OCI-LY7 (cell line): ENCODE data around the gene UCN3. TPM values are rescaled to one million over a fixed set of nuclear protein-coding genes. Genes with fewer than 3 reads are reported as not detected.

ENCODE experiments used
- BruUV-seq: library from RNA; stranded (reverse); fragments of 400-500 nt; replicated peaks from 2 replicates; lab custom pipeline; 2021; lab: Mats Ljungman, UMichigan
- CTCF ChIA-PET: fragments of 300-600 bp; sonication (Branson Sonifier 250); formaldehyde crosslinking; loops from one replicate; lab custom pipeline; 2022; ENCODE audit warnings: antibody characterized with exemption; ENCODE audit not compliant: unreplicated experiment; lab: Charles Lee
- POLR2A ChIA-PET: fragments of 300-600 bp; sonication (Branson Sonifier 250); formaldehyde crosslinking; loops from one replicate; lab custom pipeline; 2022; ENCODE audit warnings: antibody characterized with exemption; lab: Charles Lee
- DNase-seq: peaks from one replicate; pipeline ENCODE4 v3.0.0-alpha.2; 2015; ENCODE audit warnings: low spot score
- H2AFZ ChIP-seq: fragments of 200-600 bp; sonication (generic), shearing (Covaris generic); 2 replicates; pipeline ENCODE4 v1.6.1; 2014; ENCODE audit warnings: mild to moderate bottlenecking, antibody characterized with exemption, low read length, moderate library complexity
- H3K27ac ChIP-seq: fragments of 200-600 bp; sonication (generic); 2 replicates; pipeline ENCODE4 v1.5.1; 2014; ENCODE audit warnings: mixed run types, low read depth, mild to moderate bottlenecking, moderate library complexity, low read length, inconsistent platforms; ENCODE audit not compliant: poor library complexity, severe bottlenecking
- H3K36me3 ChIP-seq: fragments of 200-600 bp; sonication (generic); 2 replicates; pipeline ENCODE4 v1.6.1; 2014; ENCODE audit warnings: mild to moderate bottlenecking, antibody characterized with exemption, low read length, moderate library complexity, mixed read lengths; ENCODE audit not compliant: insufficient read depth
- H3K4me1 ChIP-seq: fragments of 200-600 bp; sonication (generic); 2 replicates; pipeline ENCODE4 v1.5.1; 2014; ENCODE audit warnings: mild to moderate bottlenecking, low read length; ENCODE audit not compliant: insufficient read depth, poor library complexity, severe bottlenecking
- H3K4me2 ChIP-seq: fragments of 200-600 bp; sonication (generic); 2 replicates; pipeline ENCODE4 v1.6.1; 2014; ENCODE audit warnings: mild to moderate bottlenecking, low read length
- H3K4me3 ChIP-seq: fragments of 200-600 bp; sonication (generic); 2 replicates; pipeline ENCODE4 v1.5.1; 2014; ENCODE audit warnings: mild to moderate bottlenecking, low read depth, low read length; ENCODE audit not compliant: poor library complexity, severe bottlenecking
- H3K79me2 ChIP-seq: fragments of 200-600 bp; sonication (generic); 2 replicates; pipeline ENCODE4 v1.6.1; 2016; ENCODE audit warnings: low read depth, mild to moderate bottlenecking, low read length, moderate library complexity, mixed read lengths; ENCODE audit not compliant: insufficient read depth
- H3K9me2 ChIP-seq: fragments of 200-600 bp; sonication (generic); 2 replicates; pipeline ENCODE4 v1.6.1; 2016; ENCODE audit warnings: mild to moderate bottlenecking, low read length, mixed read lengths; ENCODE audit not compliant: insufficient read depth
- H3K9me3 ChIP-seq: fragments of 200-600 bp; sonication (generic); 2 replicates; pipeline ENCODE4 v1.6.1; 2014; ENCODE audit warnings: mild to moderate bottlenecking, mixed run types, low read length, mixed read lengths
- H4K20me1 ChIP-seq: fragments of 200-600 bp; sonication (generic); 2 replicates; pipeline ENCODE4 v1.6.1; 2014; ENCODE audit warnings: mild to moderate bottlenecking, antibody characterized with exemption, low read length, moderate library complexity, mixed read lengths; ENCODE audit not compliant: insufficient read depth
- EZH2phosphoT487 ChIP-seq: fragments of 200-600 bp; sonication (generic); IDR thresholded peaks from 2 replicates; pipeline ENCODE4 v1.6.1; 2018; ENCODE audit warnings: low read depth, borderline replicate concordance, mild to moderate bottlenecking, mixed run types, antibody characterized with exemption, low read length, moderate library complexity, mixed read lengths
- intact Hi-C: fragments of 100-400 bp; cut with micrococcal nuclease; formaldehyde crosslinking; loops from one replicate; pipeline ENCODE4 v1.10.0; 2022; ENCODE audit not compliant: unreplicated experiment
- total RNA-seq, 2 experiments: library from RNA; depleted of rRNA in 1 of 2; stranded (reverse); fragments of >200 nt in 1 of 2; shearing (Covaris generic) in 1 of 2; gene quantifications; 2 replicates each; pipeline ENCODE4 v1.2.3, GENCODE V29; 2014 to 2022
- TF ChIP-seq, protein P1 (sequence below): fragments of 200-600 bp; sonication (generic); conservative IDR thresholded peaks from 2 replicates; pipeline ENCODE4 v1.5.1; 2014; ENCODE audit warnings: mild to moderate bottlenecking, antibody characterized with exemption, low read length, moderate library complexity, mixed read lengths

UCN3 gene
- total RNA-seq, 2 experiments from 2014 or later: not detected

DNA sequence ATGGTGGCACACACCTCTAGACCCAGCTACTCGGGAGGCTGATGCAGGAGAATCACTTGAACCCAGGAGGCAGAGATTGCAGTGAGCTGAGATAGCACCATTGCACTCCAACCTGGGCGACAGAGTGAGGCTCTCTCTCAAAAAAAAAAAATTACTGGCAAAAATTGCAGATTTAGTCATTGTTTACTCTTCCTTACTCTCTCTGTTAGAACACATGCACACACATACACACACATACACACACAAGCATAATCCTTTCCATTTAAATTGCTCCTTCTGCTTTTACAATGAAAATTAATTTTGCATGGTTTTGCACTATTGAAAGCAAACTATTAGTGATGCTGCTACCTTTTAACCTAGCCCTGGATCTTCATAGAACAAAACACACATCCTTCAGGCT, 15.4 kb upstream of the UCN3 start:
- Histone ChIP-seq H3K9me3 (no peaks in the 10 kb centered on the region), H3K36me3 (no peaks in the 10 kb centered on the region), H3K27ac (no peak overlapping the region), H3K4me2 (no peak overlapping the region), H2AFZ (no peak overlapping the region), H3K4me1 (no peaks in the 10 kb centered on the region), H3K4me3 (no peak overlapping the region), H3K79me2 (no peaks in the 10 kb centered on the region), H3K9me2 (no peaks in the 10 kb centered on the region), H4K20me1 (no peaks in the 10 kb centered on the region)
- intact Hi-C loops: no loop called here
- no TSS peak for BruUV-seq
- TF ChIP-seq, protein P1, sequence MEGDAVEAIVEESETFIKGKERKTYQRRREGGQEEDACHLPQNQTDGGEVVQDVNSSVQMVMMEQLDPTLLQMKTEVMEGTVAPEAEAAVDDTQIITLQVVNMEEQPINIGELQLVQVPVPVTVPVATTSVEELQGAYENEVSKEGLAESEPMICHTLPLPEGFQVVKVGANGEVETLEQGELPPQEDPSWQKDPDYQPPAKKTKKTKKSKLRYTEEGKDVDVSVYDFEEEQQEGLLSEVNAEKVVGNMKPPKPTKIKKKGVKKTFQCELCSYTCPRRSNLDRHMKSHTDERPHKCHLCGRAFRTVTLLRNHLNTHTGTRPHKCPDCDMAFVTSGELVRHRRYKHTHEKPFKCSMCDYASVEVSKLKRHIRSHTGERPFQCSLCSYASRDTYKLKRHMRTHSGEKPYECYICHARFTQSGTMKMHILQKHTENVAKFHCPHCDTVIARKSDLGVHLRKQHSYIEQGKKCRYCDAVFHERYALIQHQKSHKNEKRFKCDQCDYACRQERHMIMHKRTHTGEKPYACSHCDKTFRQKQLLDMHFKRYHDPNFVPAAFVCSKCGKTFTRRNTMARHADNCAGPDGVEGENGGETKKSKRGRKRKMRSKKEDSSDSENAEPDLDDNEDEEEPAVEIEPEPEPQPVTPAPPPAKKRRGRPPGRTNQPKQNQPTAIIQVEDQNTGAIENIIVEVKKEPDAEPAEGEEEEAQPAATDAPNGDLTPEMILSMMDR: no peak
- TF ChIP-seq EZH2phosphoT487: no peak
- ChIA-PET POLR2A (no interaction called here), CTCF (no interaction called here)
- no peak for DNase-seq

DNA sequence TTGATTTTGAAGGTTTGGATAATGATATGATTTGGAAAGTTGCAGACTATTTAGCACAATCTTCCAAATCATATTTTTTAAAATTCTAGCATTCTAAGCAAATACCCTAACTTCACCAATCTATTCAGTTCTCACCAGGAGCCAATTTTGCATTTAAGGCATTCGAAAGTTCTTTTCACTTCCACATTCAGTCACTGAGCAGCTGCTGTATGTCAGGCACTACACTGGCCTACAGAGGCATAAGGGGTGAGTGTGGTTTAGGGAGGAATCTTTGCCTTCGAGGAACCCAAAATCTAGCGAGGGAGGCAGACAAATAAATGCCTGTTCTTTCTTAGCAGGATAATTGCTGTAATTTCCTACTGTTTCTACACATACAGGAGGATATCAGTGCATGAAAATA, 10.7 kb upstream of the UCN3 start:
- POLR2A ChIA-PET: no interaction called here
- no peak for DNase-seq
- intact Hi-C loops: no loop called here
- Histone ChIP-seq H4K20me1 (no peaks in the 10 kb centered on the region), H3K4me2 (no peak overlapping the region), H3K27ac (no peak overlapping the region), H3K9me3 (no peaks in the 10 kb centered on the region), H3K9me2 (no peaks in the 10 kb centered on the region), H3K4me1 (no peaks in the 10 kb centered on the region), H3K79me2 (no peaks in the 10 kb centered on the region), H3K4me3 (no peak overlapping the region), H3K36me3 (no peaks in the 10 kb centered on the region), H2AFZ (no peak overlapping the region)
- CTCF ChIA-PET: no interaction called here
- no peak for TF ChIP-seq EZH2phosphoT487
- TF ChIP-seq, protein P1: no peak
- no TSS peak for BruUV-seq

DNA sequence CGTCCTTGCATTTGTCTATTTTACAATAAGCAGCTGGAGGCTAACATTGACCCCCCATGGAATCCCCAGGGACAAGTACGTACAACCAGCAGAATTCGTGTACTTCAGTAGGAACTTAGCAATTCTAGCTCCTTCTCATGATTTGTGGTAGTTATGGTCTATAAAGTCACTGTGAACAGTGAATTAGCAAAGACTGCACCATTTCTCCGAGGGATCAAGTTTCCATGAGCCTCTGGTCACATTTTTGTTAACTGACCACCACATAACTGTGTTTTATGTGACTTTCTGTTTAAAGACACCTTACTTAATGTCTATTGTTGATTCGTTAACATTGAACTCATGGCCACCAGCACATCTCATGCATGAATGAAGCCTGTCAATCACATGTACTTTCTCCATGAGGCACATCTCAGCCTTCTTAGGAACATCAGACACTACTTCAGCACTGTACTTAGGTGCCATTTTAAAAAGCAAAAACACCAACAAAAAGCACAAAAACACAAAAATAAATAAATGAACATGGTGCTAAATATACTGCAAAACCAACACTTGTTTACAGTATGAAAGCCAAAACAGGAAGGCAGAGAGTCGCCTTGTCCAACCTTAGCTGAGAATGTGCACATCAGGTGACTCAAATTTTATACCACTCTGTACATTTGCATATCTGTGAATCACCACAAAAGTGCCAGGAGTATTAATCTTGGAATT, 9.0 kb upstream of the UCN3 start:
- no TSS peak for BruUV-seq
- DNase-seq: no peak
- POLR2A ChIA-PET: no interaction called here
- CTCF ChIA-PET: no interaction called here
- Histone ChIP-seq H3K79me2 (no peaks in the 10 kb centered on the region), H3K4me1 (no peaks in the 10 kb centered on the region), H2AFZ (no peak overlapping the region), H3K4me3 (no peak overlapping the region), H3K36me3 (no peaks in the 10 kb centered on the region), H4K20me1 (no peaks in the 10 kb centered on the region), H3K4me2 (no peak overlapping the region), H3K9me2 (no peaks in the 10 kb centered on the region), H3K9me3 (no peaks in the 10 kb centered on the region), H3K27ac (no peak overlapping the region)
- TF ChIP-seq EZH2phosphoT487: no peak
- TF ChIP-seq, protein P1: no peak
- intact Hi-C loops: no loop called here
